Mesothelial cell of epicardium (in vitro differentiated cells): ENCODE data around the gene GAPVD1. TPM values are rescaled to one million over a fixed set of nuclear protein-coding genes. Genes with fewer than 3 reads are reported as not detected.
"Not testable (repeated sequence)": the region's sequence is repeated elsewhere in the genome, so short reads cannot be mapped to it uniquely, and the experiment has no call there.

ENCODE experiments used
- DNase-seq, 2 experiments: peaks; one replicate each; pipeline ENCODE4 v3.0.0; 2021; ENCODE audit warnings: low spot score in 2 of 2; ENCODE audit not compliant: unreplicated experiment in 2 of 2
- H3K27ac Mint-ChIP-seq: 2 replicates; pipeline ENCODE4 v1.8.0; 2021; ENCODE audit warnings: mixed read lengths
- H3K27me3 Mint-ChIP-seq: 2 replicates; pipeline ENCODE4 v1.8.0; 2021; ENCODE audit warnings: low read depth, mixed read lengths
- H3K36me3 Mint-ChIP-seq: 2 replicates; pipeline ENCODE4 v1.8.0; 2021; ENCODE audit warnings: mixed read lengths
- H3K4me1 Mint-ChIP-seq: 2 replicates; pipeline ENCODE4 v1.8.0; 2021; ENCODE audit warnings: mixed read lengths
- H3K4me3 Mint-ChIP-seq: 2 replicates; pipeline ENCODE4 v1.8.0; 2021; ENCODE audit warnings: mild to moderate bottlenecking, moderate library complexity, mixed read lengths
- H3K9me3 Mint-ChIP-seq: 2 replicates; pipeline ENCODE4 v1.8.0; 2021; ENCODE audit warnings: mixed read lengths
- CTCF ChIP-seq: fragments of 200-600 bp; sonication (generic); IDR thresholded peaks from one replicate; pipeline ENCODE4 v1.5.0; 2021; ENCODE audit warnings: antibody characterized with exemption; ENCODE audit not compliant: unreplicated experiment
- total RNA-seq: library from RNA; stranded (reverse); gene quantifications from 3 replicates; pipeline ENCODE4 v1.2.1, GENCODE V29; 2021

GAPVD1 gene
- total RNA-seq, 1 donor from 2014 or later, result 58.7 TPM

GRCh38 chr9:125272697-125273096 is 11.1 kb downstream of the GAPVD1 start:
- no peaks in the 10 kb centered on the region for H3K9me3 Mint-ChIP-seq
- no peak for TF ChIP-seq CTCF
- peak overlapping the region; percentile 4 for H3K4me3 Mint-ChIP-seq
- H3K36me3 Mint-ChIP-seq, result peaks cover 2% of the 10 kb centered on the region
- no peak for DNase-seq
- H3K27ac Mint-ChIP-seq, result peak overlapping the region; percentile 89
- no peaks in the 10 kb centered on the region for H3K27me3 Mint-ChIP-seq
- peaks cover 30% of the 10 kb centered on the region for H3K4me1 Mint-ChIP-seq

GRCh38 chr9:125276771-125277170 is 15.1 kb downstream of the GAPVD1 start:
- Mint-ChIP-seq H3K4me1 (peaks cover 18% of the 10 kb centered on the region), H3K27ac (no peak overlapping the region), H3K36me3 (peaks cover 4% of the 10 kb centered on the region), H3K9me3 (no peaks in the 10 kb centered on the region), H3K27me3 (no peaks in the 10 kb centered on the region), H3K4me3 (no peak overlapping the region)
- no peak for DNase-seq
- no peak for TF ChIP-seq CTCF

- Mint-ChIP-seq H3K9me3 (no peaks in the 10 kb centered on the region), H3K4me1 (peaks cover 13% of the 10 kb centered on the region), H3K27ac (no peak overlapping the region), H3K36me3 (peaks cover 4% of the 10 kb centered on the region), H3K27me3 (no peaks in the 10 kb centered on the region), H3K4me3 (no peak overlapping the region)
- DNase-seq, result no peak
- no peak for TF ChIP-seq CTCF
Measured at GRCh38 chr9:125277411-125277810, 15.8 kb downstream of the GAPVD1 start.

GRCh38 chr9:125280945-125281344 is 19.3 kb downstream of the GAPVD1 start:
- no peak for TF ChIP-seq CTCF
- no peak overlapping the region for H3K27ac Mint-ChIP-seq
- no peaks in the 10 kb centered on the region for H3K4me1 Mint-ChIP-seq
- H3K9me3 Mint-ChIP-seq, result no peaks in the 10 kb centered on the region
- no peak overlapping the region for H3K4me3 Mint-ChIP-seq
- DNase-seq, result no peak
- H3K27me3 Mint-ChIP-seq, result no peaks in the 10 kb centered on the region
- peaks cover 7% of the 10 kb centered on the region for H3K36me3 Mint-ChIP-seq

GRCh38 chr9:125284855-125285254 is 23.2 kb downstream of the GAPVD1 start:
- Mint-ChIP-seq H3K4me3 (no peak overlapping the region), H3K36me3 (peaks cover 3% of the 10 kb centered on the region), H3K4me1 (no peaks in the 10 kb centered on the region), H3K27me3 (no peaks in the 10 kb centered on the region), H3K27ac (peak overlapping the region; percentile 10), H3K9me3 (no peaks in the 10 kb centered on the region)
- DNase-seq, result no peak
- TF ChIP-seq CTCF, result no peak

- not testable (repeated sequence) for H3K27ac Mint-ChIP-seq, H3K9me3 Mint-ChIP-seq, H3K27me3 Mint-ChIP-seq, H3K4me3 Mint-ChIP-seq, DNase-seq, H3K4me1 Mint-ChIP-seq, H3K36me3 Mint-ChIP-seq
Measured at GRCh38 chr9:125286935-125287433, 25.4 kb downstream of the GAPVD1 start.
